T-cell (primary cell): ENCODE data around the gene SNX6. TPM values are rescaled to one million over a fixed set of nuclear protein-coding genes. Genes with fewer than 3 reads are reported as not detected.

Source experiments
- ATAC-seq, 4 experiments: fragments of 200-7000 bp in 3 of 4; fragments of 150-1000 bp in 1 of 4; cut with Tn5 transposase; replicated peaks in 1 of 4; 1 replicate in 3 of 4; 2 replicates in 1 of 4; pipeline ENCODE4 v1.10.0; 2021; ENCODE audit warnings: moderate library complexity in 3 of 4, mild to moderate bottlenecking in 2 of 4, moderate number of reproducible peaks in 1 of 4
- CTCF ChIA-PET, 2 donors: fragments of 300-600 bp; sonication (Branson Sonifier 250); formaldehyde crosslinking; loops; one replicate each; lab custom pipeline; 2022; ENCODE audit warnings: antibody characterized with exemption in 2 of 2; lab: Charles Lee
- POLR2A ChIA-PET, 2 donors: fragments of 300-600 bp; sonication (Branson Sonifier 250); formaldehyde crosslinking; loops; one replicate each; lab custom pipeline; 2022; ENCODE audit warnings: antibody characterized with exemption in 2 of 2; lab: Charles Lee
- DNase-seq, 35 experiments: peaks; one replicate each; pipeline versions ENCODE4 v3.0.0 to v3.0.0-alpha.2; 2013 to 2023
- H3K27ac ChIP-seq: one replicate; pipeline ENCODE4 v1.5.1; 2013; ENCODE audit warnings: low read length
- H3K27me3 ChIP-seq, 2 experiments: replicated peaks in 1 of 2; 1 replicate in 1 of 2; 2 replicates in 1 of 2; pipeline versions ENCODE4 v1.6.1 to v1.7.0; 2013; ENCODE audit warnings: low read length in 1 of 2, mixed read lengths in 1 of 2; ENCODE audit not compliant: control insufficient read depth in 2 of 2, insufficient read depth in 2 of 2; ENCODE audit errors: extremely low read depth in 1 of 2
- H3K36me3 ChIP-seq, 2 donors: 1 replicate in 1 of 2; 2 replicates in 1 of 2; pipeline versions ENCODE4 v1.6.1 to v1.7.0; 2013; ENCODE audit warnings: low read length in 1 of 2; ENCODE audit not compliant: control insufficient read depth in 2 of 2, insufficient read depth in 1 of 2; ENCODE audit errors: extremely low read depth in 1 of 2
- H3K4me1 ChIP-seq, 2 experiments: 1 replicate in 1 of 2; 2 replicates in 1 of 2; pipeline versions ENCODE4 v1.6.1 to v1.7.0; 2013; ENCODE audit warnings: low read length in 2 of 2, mixed read lengths in 1 of 2; ENCODE audit not compliant: insufficient read depth in 2 of 2, control insufficient read depth in 1 of 2; ENCODE audit errors: extremely low read depth in 1 of 2
- H3K4me3 ChIP-seq, 2 donors: 1 replicate in 1 of 2; 2 replicates in 1 of 2; pipeline versions ENCODE4 v1.5.1 to v1.7.0; 2013; ENCODE audit warnings: mild to moderate bottlenecking in 2 of 2, low read length in 1 of 2, moderate library complexity in 1 of 2; ENCODE audit not compliant: control insufficient read depth in 1 of 2; ENCODE audit errors: extremely low read depth in 1 of 2
- H3K9me3 ChIP-seq: 2 replicates; pipeline ENCODE4 v1.7.0; 2013
- H3K27ac Mint-ChIP-seq, 2 donors: one replicate each; pipeline ENCODE4 v1.8.0; 2020 to 2021; ENCODE audit warnings: mild to moderate bottlenecking in 2 of 2, mixed read lengths in 2 of 2
- H3K27me3 Mint-ChIP-seq, 2 donors: one replicate each; pipeline ENCODE4 v1.8.0; 2021 to 2022; ENCODE audit warnings: mixed read lengths in 2 of 2
- H3K36me3 Mint-ChIP-seq: one replicate; pipeline ENCODE4 v1.8.0; 2021; ENCODE audit warnings: mixed read lengths
- H3K4me1 Mint-ChIP-seq, 3 donors: one replicate each; pipeline ENCODE4 v1.8.0; 2020 to 2022; ENCODE audit warnings: mixed read lengths in 3 of 3, mild to moderate bottlenecking in 1 of 3
- H3K4me3 Mint-ChIP-seq, 3 donors: one replicate each; pipeline ENCODE4 v1.8.0; 2020 to 2022; ENCODE audit warnings: mild to moderate bottlenecking in 3 of 3, mixed read lengths in 3 of 3, moderate library complexity in 3 of 3
- H3K9me3 Mint-ChIP-seq, 3 donors: one replicate each; pipeline ENCODE4 v1.8.0; 2020 to 2022; ENCODE audit warnings: mixed read lengths in 3 of 3
- WGBS: methylation state at CpG from one replicate; pipeline ENCODE4 v1.1.5; 2013; ENCODE audit warnings: missing lambda C conversion rate; ENCODE audit not compliant: insufficient coverage; 5-methylcytosine and 5-hydroxymethylcytosine counted together
- total RNA-seq, 35 experiments: library from RNA in 6 of 35; stranded (reverse) in 6 of 35; fragments of 120-200 nt in 1 of 35; gene quantifications; one replicate each; pipeline versions ENCODE4 v1.2.1 to v1.2.4 and lab custom pipeline; 2013 to 2026

Gene SNX6
- total RNA-seq (10 to 100 TPM; 63.4 to 69.1 (median 64.6) TPM), total RNA-seq (lab: John Stamatoyannopoulos, UW) (51.1 to 143 (median 104) reads per million in 29 experiments)
- 120 TPM for total RNA-seq (2013)

DNA sequence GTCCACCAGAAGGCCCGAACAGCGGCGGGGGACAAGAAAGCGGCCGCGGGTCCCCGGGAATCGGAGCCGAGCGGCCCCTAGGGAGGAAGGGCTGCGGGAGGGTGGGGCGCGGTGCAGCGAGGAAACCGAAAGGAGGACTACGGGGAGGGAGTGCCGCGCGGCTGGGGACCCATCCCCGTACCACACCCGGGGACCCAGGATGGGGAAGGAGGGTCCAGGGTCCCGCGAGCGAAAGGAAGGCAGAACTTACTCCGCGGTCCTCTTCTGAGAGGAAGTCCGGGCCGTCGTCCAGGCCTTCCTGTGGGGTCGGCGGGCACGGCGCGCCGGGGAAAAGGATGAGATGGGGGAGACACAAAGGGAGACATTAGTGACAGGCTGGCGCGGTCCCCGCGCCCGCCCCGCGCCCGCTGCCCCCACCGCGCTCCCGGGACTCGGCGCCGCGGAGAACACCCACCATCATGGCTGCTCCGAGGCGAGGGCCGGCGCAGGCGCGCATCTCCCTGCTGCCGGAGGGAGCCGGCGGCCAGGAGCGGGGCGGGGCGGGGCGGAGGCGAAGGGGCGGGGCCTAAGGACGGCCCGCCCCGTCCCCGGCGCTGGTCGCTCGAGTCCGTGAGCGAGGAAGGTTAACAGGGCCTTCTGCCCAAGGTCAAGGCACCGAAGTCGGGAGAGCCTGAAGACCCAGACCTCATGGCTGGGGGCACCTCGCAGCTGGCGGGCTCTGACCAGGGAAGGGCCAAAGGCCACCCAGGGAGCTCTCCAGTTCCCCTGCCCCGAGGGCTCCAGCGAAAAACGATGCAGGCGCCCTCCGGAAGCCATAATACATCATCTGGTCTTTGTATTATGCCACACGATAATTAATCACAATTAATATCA lies at the start of gene SNX6:
SNX6 (minus strand) TSS at position 492 of the 873 bp plus-strand sequence; CDS start at position 460, 32 bp downstream.
- H3K27ac ChIP-seq: peak within 1 kb of the TSS; percentile 93
- Mint-ChIP-seq H3K27ac (peak within 1 kb of the TSS; percentile 93 to 94), H3K36me3 (peaks cover 4% of the 10 kb centered on the region), H3K9me3 (no peaks in the 10 kb centered on the region), H3K4me3 (peak within 1 kb of the TSS; percentile 86 to 98 (median 94)), H3K27me3 (peaks cover 0 to 3% of the 10 kb centered on the region in 2 donors), H3K4me1 (peaks cover 21 to 36% (median 34%) of the 10 kb centered on the region in 3 donors)
- H3K27me3 ChIP-seq: no peaks in the 10 kb centered on the region
- ChIA-PET CTCF (interaction anchor here in 1 of 2 donors (0.5 to 0.6 kb wide), 2 partner anchors 282 to 885 kb away, joined by 3 read pairs; no protein-coding TSS in a partner anchor), POLR2A (interaction anchor here (0.5 to 1.1 kb wide), 2 partner anchors 416 to 772 kb away, joined by 4 read pairs; partner anchors contain the start of gene FAM177A1 (in 1 of the 2))
- H3K4me3 ChIP-seq: peak within 1 kb of the TSS; percentile 93 to 96
- 2% methylated on average over 74 of the region's 84 CpGs for WGBS
- no peaks in the 10 kb centered on the region for H3K9me3 ChIP-seq
- H3K4me1 ChIP-seq: peaks cover 7 to 26% of the 10 kb centered on the region in 2 experiments
- peak; percentile 95 to 98 (median 96) for ATAC-seq
- H3K36me3 ChIP-seq: peaks cover 5 to 7% of the 10 kb centered on the region in 2 donors
- DNase-seq: peak; percentile 71 to 92 (median 78)

DNA sequence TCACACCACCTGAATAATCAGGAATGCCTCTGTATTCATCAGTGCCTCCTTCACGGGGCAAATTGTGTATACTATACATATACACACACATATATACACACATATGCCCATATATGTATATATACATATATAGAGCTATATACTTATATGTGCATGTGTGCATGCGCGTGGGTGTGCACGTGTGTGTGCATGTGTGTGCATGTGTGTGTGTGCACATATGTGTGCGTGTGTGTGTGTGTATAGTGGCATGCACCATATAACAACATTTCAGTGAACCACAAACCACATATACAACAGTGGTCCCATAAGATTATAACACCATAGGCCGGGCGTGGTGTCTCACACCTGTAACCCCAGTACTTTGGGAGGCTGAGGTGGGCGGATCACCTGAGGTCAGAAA lies 48.8 kb upstream of the SNX6 start:
- CTCF ChIA-PET: interaction anchor here (0.5 to 0.6 kb wide), 2 partner anchors 9 to 21 kb away, joined by 3 to 4 read pairs; no protein-coding TSS in a partner anchor
- POLR2A ChIA-PET: no interaction called here
- no peaks in the 10 kb centered on the region for H3K27me3 ChIP-seq
- Mint-ChIP-seq H3K27me3 (no peaks in the 10 kb centered on the region), H3K4me3 (no peak overlapping the region), H3K36me3 (no peaks in the 10 kb centered on the region), H3K4me1 (peaks cover 0 to 9% (median 7%) of the 10 kb centered on the region in 3 donors), H3K27ac (no peak overlapping the region), H3K9me3 (no peaks in the 10 kb centered on the region)
- no peaks in the 10 kb centered on the region for H3K36me3 ChIP-seq
- ATAC-seq: no peak
- no peaks in the 10 kb centered on the region for H3K9me3 ChIP-seq
- peaks cover 2 to 3% of the 10 kb centered on the region in 2 experiments for H3K4me1 ChIP-seq
- no peak overlapping the region for H3K4me3 ChIP-seq
- no peak overlapping the region for H3K27ac ChIP-seq
- DNase-seq: no peak
- no CpG with 5 or more reads among the region's 8 CpGs for WGBS

DNA sequence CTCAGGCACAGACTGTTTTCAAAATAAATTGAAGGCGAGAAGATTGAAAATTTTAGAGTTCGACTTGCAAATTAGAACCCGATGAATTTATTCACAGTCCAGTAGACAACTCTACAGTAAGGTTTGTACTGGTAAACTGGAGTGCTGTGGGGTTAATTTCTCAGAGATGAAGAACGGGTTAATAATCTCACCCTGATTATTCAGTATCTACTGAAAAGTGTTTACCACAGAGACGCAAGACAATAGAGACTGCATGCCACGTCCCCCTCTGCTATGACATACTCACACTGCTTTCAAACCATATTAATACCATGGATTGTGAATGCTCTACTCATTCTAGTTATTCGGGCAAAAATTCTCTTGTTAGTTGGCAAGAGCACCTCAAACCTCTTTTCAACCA lies 48.4 kb upstream of the SNX6 start:
- WGBS: 80% methylated on average over 1 of the region's 7 CpGs
- H3K36me3 ChIP-seq: no peaks in the 10 kb centered on the region
- ATAC-seq (no peak), DNase-seq (no peak)
- ChIA-PET CTCF (interaction anchor here (0.5 to 0.6 kb wide), 2 partner anchors 9 to 402 kb away, joined by 3 to 4 read pairs; no protein-coding TSS in a partner anchor), POLR2A (no interaction called here)
- H3K27me3 ChIP-seq: no peaks in the 10 kb centered on the region
- no peak overlapping the region for H3K4me3 ChIP-seq
- no peak overlapping the region for H3K4me3 Mint-ChIP-seq
- no peaks in the 10 kb centered on the region for H3K9me3 ChIP-seq
- H3K9me3 Mint-ChIP-seq: no peaks in the 10 kb centered on the region
- H3K36me3 Mint-ChIP-seq: no peaks in the 10 kb centered on the region
- no peaks in the 10 kb centered on the region for H3K27me3 Mint-ChIP-seq
- no peak overlapping the region for H3K27ac ChIP-seq
- peaks cover 0 to 7% (median 5%) of the 10 kb centered on the region in 3 donors for H3K4me1 Mint-ChIP-seq
- no peak overlapping the region for H3K27ac Mint-ChIP-seq
- peaks cover 2 to 3% of the 10 kb centered on the region in 2 experiments for H3K4me1 ChIP-seq

DNA sequence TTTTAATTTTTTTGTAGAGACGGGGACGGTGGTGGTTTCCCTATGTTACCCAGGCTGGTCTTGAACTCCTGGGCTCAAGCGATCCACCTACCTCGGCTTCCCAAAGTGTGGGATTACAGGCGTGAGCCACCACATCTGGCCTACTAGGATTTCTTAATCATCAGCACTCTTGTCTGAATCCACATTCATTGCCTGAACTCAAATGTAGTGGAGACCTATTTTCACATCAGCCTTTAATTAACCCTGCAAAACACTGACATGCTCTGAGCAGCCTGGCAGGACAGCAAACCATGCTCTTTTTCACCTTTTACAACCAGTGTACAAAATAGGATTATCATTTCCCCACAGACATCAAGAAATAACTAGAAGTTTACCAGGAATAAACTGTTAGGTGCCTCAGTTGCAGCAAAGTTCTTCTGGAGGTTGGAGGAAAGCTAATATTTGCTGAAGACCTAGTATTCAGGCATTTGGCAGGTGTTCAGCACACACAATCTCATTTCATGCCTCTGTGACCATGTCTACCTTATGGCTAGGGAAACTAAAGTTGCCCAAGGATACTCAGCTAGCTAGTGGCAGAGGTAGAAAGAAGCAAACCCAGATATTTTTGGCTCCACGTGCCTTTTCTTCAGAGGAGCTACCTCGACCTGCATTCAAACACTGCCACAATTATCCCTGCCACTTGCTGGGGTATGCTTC lies 46.7 kb upstream of the SNX6 start:
- no peak for DNase-seq
- H3K27ac Mint-ChIP-seq: no peak overlapping the region
- no peaks in the 10 kb centered on the region for H3K36me3 ChIP-seq
- no peaks in the 10 kb centered on the region for H3K4me1 Mint-ChIP-seq
- 89% methylated on average over 6 of the region's 7 CpGs for WGBS
- no peak overlapping the region for H3K4me3 Mint-ChIP-seq
- no peaks in the 10 kb centered on the region for H3K36me3 Mint-ChIP-seq
- no peak overlapping the region for H3K27ac ChIP-seq
- no peak overlapping the region for H3K4me3 ChIP-seq
- CTCF ChIA-PET: interaction anchor here in 1 of 2 donors (2.0 kb wide), 1 partner anchor 46 kb away, joined by 10 read pairs; no protein-coding TSS in a partner anchor
- H3K9me3 Mint-ChIP-seq: no peaks in the 10 kb centered on the region
- no peaks in the 10 kb centered on the region for H3K27me3 ChIP-seq
- POLR2A ChIA-PET: interaction anchor here in 1 of 2 donors (0.7 kb wide), 1 partner anchor 65 kb away, joined by 5 read pairs; no protein-coding TSS in a partner anchor
- H3K4me1 ChIP-seq: no peaks in the 10 kb centered on the region
- no peaks in the 10 kb centered on the region for H3K27me3 Mint-ChIP-seq
- no peaks in the 10 kb centered on the region for H3K9me3 ChIP-seq
- no peak for ATAC-seq

DNA sequence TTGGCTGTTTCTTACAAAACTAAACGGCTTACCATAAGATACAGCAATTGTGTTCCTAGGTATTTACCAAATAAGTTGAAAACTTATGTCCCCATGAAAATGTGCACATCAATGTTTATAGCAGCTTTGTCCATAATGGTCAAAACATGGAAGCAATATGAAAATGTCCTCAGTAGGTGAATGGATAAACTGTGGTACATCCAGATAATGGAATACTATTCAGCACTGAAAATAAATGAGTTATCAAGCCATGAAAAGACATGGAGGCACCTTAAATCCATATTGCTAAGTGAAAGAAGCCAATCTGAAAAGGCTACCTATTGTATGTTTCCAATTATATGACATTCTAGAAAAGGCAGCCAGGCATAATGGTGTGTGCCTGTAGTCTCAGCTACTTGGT lies 43.8 kb upstream of the SNX6 start:
- Histone ChIP-seq H3K4me1 (no peaks in the 10 kb centered on the region), H3K4me3 (no peak overlapping the region), H3K27ac (no peak overlapping the region), H3K27me3 (no peaks in the 10 kb centered on the region), H3K9me3 (no peaks in the 10 kb centered on the region), H3K36me3 (no peaks in the 10 kb centered on the region)
- ChIA-PET CTCF (interaction anchor here (0.6 to 4.3 kb wide), 7 partner anchors 11 to 153 kb away, joined by 3 to 24 read pairs (median 5); no protein-coding TSS in a partner anchor), POLR2A (no interaction called here)
- no peaks in the 10 kb centered on the region for H3K36me3 Mint-ChIP-seq
- H3K4me1 Mint-ChIP-seq: no peaks in the 10 kb centered on the region
- no peak overlapping the region for H3K27ac Mint-ChIP-seq
- H3K27me3 Mint-ChIP-seq: no peaks in the 10 kb centered on the region
- H3K4me3 Mint-ChIP-seq: no peak overlapping the region
- ATAC-seq (no peak), DNase-seq (no peak)
- no peaks in the 10 kb centered on the region for H3K9me3 Mint-ChIP-seq
- no CpG with 5 or more reads among the region's 1 CpG for WGBS

DNA sequence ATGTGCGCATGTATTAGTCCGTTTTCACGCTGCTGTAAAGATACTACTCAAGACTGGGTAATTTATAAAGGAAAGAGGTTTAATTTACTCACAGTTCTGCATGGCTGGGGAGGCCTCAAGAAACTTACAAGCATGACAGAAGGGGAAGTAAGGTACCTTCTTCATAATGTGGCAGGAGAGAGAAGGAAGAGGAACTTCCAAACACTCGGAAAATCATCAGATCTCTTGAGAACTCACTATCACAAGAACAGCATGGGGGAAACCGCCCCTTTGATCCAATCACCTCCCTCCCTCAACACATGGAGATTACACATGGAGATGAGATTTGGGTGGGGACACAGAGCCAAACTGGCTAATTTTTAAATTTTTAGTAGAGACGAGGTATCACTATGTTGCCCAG lies 41.8 kb upstream of the SNX6 start:
- ChIA-PET CTCF (interaction anchor here (0.5 to 4.3 kb wide), 12 partner anchors 9 to 560 kb away, joined by 3 to 24 read pairs (median 4); partner anchors contain the start of gene FAM177A1 (in 1 of the 2)), POLR2A (interaction anchor here in 1 of 2 donors (0.6 kb wide), 1 partner anchor 48 kb away, joined by 5 read pairs; no protein-coding TSS in a partner anchor)
- no peaks in the 10 kb centered on the region for H3K36me3 Mint-ChIP-seq
- DNase-seq (no peak), ATAC-seq (no peak)
- Histone ChIP-seq H3K9me3 (no peaks in the 10 kb centered on the region), H3K4me3 (no peak overlapping the region), H3K36me3 (no peaks in the 10 kb centered on the region), H3K4me1 (no peaks in the 10 kb centered on the region), H3K27ac (no peak overlapping the region), H3K27me3 (no peaks in the 10 kb centered on the region)
- no peaks in the 10 kb centered on the region for H3K4me1 Mint-ChIP-seq
- no peaks in the 10 kb centered on the region for H3K27me3 Mint-ChIP-seq
- H3K27ac Mint-ChIP-seq: no peak overlapping the region
- H3K9me3 Mint-ChIP-seq: no peaks in the 10 kb centered on the region
- no peak overlapping the region for H3K4me3 Mint-ChIP-seq
- 75% methylated on average over 1 of the region's 6 CpGs for WGBS
